Iris pigment epithelial cell (primary cell): Measurements from ENCODE around the gene ADAP1.

Experiments used
- DNase-seq: peaks from one replicate; pipeline ENCODE4 v3.0.0-alpha.2; 2011; ENCODE audit warnings: low read depth

ADAP1 gene

DNA sequence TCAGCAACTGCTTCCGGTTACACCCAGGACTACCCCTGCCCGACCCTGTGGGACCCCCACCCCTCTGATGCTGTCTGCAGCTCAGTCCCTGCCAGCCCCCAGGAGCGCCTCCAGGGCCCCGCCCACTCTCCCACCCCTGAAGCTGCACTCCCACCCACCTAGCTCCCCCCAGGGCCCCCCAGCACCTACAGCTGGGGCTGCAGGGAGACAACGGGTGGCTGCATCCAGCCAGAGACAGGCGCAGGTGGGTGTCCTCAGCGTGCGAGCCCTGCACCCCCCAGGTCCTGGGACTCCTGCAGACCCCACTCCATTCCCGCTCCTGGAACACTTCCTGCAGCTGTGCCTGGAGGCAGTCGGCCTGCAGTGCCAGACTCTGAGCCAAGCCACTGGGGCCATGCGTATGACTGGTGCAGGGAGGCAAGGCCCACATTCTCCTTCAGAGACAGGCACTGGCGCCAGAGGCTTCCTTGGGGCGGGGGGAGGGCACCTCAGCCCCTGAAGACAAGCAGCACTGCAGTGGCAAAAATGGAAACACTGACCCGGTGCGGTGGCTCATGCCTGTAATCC, 34.6 kb upstream of the ADAP1 start:
- DNase-seq = no peak

DNA sequence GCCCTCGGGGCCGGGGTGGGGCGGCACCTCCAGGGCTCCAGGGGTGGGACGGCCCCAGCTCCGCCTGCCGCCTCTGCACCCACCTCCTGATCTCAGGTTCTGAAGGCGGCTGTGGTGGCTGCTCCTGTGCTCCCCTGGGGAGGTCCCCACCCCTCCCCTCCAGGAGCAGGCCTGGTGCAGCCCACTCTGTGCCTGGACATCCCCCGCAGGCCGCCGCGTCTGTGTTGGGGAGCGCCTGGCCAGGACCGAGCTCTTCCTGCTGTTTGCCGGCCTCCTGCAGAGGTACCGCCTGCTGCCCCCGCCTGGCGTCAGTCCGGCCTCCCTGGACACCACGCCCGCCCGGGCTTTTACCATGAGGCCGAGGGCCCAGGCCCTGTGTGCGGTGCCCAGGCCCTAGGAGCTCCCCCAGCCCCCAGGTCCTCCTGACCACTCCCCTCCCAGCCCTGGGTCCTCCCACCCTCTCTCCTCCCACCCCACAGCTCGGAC, 34.0 kb upstream of the ADAP1 start:
- peak; percentile 36 for DNase-seq

DNA sequence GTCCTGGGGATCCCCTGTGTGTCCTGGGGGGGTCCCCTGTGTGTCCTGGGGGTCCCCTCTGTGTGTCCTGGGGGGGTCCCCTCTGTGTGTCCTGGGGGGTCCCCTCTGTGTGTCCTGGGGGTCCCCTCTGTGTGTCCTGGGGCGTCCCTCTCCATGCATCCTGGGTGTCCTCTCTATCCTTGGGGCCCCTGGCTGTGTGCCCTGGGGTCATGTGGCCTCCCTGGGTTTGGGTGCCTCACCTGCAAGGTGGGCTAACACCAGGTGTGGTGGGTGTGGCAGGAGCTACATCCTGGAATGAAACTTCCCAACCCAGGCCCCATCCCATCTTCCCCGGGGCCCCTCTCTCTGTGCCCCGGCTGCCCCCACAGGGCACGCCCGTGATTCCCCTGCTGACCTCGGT, 33.4 kb upstream of the ADAP1 start:
- no peak for DNase-seq

DNA sequence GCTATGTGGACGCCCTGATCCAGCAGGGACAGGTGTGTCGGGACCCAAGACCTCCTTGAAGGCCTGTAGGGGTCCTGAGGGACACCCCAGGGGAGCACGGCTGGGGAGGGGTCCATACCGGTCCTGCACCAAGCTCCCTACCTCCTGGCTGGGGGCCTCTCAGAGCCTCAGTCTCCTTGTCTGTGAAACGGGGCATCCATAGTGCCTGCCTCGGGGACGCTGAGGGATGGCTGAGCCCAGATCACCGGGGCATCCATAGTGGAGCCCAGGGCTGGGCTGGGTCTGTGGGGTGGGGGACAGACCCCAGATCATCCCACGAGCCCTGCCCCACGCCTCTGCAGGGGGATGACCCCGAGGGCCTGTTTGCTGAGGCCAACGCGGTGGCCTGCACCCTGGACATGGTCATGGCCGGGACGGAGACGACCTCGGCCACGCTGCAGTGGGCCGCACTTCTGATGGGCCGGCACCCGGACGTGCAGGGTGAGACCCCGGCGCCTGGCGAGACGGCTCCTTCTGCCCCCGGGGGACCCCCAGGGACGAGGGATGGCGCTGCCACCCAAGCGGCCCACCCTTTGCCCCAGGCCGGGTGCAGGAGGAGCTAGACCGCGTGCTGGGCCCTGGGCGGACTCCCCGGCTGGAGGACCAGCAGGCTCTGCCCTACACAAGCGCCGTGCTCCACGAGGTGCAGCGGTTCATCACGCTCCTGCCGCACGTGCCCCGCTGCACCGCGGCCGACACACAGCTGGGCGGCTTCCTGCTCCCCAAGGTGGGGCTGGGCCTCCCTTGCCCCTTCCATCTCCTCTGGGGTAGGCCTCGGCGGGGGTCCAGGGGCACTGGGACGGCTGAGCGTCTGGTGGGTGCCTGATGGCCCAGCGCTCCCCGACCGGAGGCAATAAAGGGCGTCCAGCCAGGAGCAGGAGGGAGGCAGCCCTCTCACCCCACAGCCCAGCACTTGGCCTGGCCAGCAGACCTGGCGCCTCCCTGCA, 32.6 kb upstream of the ADAP1 start:
- DNase-seq = no peak

DNA sequence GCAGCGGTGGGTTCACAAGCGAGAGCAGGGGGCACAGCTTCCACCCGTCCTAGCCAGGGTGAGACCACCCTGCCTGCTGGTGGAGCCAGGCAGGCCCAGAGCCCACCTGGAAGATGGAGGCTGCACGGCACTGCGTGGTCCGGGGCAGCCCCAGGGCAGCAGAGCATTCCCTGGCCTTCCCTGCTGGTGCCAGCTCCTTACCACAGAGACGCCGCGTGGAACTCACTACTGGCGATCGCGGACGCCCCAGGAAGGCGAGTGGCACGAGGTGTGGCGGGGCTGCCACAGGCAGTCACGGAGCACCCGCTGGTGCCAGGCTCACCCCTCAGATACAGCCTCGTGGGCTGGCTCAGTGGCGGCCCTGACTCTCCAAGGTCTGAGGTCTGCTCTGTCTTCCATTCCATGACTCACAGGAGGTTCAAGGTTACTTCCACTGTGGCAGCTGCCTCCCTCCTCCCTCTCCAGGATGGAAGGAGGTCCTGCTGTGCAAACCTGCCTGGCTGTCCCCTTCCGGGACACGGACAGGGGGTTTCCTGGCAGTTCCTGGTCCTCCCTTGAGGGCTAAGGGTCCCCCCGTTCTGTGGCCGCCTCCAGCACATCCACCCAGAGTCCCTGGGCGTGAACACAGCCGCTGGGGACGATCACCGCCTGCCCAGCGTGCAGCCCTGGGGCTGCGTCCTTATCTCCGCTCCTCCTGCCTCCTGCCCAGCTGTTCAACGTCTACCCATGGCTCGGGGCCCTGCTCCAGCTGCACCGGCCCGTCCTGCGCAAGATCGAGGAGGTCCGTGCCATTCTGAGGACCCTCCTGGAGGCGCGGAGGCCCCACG, 31.6 kb upstream of the ADAP1 start:
- DNase-seq = peak; percentile 42

DNA sequence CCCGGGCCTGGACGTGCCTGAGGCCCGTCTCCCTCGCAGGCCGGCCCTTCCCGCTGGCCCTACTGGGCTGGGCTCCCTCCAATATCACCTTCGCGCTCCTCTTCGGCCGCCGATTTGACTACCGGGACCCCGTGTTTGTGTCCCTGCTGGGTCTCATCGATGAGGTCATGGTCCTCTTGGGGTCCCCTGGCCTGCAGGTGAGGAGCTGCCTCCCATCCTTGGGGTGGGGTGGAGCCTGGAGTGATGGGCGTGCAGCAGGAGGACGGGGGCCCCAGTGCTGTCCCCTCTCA, 30.6 kb upstream of the ADAP1 start:
- no peak for DNase-seq

DNA sequence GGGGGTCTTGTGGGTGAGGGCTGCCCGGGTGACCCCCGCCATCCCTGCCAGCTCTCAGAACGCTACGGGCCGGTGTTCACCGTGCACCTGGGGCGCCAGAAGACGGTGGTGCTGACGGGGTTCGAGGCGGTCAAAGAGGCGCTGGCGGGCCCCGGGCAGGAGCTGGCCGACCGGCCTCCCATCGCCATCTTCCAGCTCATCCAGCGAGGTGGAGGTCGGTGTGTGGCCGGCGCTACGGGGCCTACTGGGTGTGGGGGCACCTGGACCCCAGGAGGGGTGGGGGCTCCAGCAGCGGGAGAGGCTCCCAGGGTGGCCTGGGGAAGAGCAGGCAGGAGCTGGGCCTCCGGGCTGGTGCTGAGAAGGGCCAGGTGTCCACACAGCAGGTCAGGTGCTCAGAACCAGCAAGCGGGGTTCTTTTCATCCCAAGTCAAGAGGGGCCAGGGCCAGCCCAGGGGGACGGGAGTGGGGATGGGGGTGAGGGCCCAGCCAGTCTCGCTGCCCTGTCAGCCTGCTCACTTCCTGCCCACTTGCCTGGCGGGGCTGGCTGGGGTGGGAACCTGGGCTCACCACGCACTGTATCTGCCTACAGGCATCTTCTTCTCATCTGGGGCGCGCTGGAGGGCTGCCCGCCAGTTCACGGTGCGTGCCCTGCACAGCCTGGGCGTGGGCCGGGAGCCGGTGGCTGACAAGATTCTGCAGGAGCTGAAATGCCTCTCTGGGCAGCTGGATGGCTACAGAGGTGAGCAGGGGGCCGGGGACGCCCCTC, 30.1 kb upstream of the ADAP1 start:
- DNase-seq = no peak

DNA sequence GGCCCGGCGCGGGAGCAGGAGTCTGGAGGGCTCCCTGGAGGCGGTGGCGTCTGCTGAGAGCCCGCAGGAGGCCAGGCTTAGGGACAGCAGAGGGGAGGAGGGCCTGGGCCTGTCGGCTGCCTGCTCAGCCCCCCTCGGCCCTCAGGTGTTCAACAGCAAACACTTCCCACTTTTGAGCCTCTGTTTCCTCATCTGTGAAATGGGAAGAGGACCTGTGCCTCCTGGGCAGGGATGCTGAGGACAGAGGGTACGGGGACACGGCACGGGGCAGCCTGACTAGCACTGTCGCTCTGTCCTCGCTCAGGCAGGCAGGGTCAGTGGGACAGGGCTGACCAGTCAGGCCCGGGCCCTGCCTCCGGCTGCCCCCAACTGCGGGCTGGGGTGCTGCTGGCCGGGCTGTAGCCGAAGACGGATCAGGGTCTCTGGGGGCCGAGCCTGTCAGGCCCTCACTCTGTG, 29.2 kb upstream of the ADAP1 start:
- DNase-seq = no peak

DNA sequence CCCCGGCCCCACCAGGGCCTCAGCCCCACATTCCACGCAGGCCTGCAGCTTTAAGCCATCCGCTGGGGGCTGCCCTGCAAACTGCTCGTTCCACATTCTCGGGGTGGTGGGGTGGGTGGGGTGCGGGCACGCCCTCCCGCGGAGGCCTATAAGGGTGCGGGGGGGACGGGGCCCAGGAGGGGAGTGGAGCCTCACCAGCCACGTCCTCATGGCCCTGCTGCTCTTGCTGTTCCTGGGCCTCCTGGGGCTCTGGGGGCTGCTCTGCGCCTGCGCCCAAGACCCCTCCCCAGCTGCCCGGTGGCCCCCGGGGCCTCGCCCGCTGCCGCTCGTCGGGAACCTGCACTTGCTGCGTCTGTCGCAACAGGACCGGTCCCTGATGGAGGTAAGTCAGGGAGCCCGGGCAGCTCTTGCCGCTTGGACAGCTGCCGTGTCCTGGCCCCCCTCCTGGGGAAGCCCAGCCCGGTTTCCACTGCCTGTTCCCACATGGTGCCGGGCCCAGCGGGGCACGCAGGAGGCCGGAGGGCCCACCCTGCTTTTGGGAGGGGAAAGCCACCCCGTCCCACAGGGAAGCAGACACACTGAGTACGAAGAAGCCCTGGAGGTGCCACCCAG, 28.6 kb upstream of the ADAP1 start, which contains the start of gene CYP2W1:
Gene CYP2W1, plus strand, starts transcription at position 178 of the 612 bp plus-strand sequence. Its CDS starts 31 bp downstream, at position 209.
- DNase-seq = no peak

DNA sequence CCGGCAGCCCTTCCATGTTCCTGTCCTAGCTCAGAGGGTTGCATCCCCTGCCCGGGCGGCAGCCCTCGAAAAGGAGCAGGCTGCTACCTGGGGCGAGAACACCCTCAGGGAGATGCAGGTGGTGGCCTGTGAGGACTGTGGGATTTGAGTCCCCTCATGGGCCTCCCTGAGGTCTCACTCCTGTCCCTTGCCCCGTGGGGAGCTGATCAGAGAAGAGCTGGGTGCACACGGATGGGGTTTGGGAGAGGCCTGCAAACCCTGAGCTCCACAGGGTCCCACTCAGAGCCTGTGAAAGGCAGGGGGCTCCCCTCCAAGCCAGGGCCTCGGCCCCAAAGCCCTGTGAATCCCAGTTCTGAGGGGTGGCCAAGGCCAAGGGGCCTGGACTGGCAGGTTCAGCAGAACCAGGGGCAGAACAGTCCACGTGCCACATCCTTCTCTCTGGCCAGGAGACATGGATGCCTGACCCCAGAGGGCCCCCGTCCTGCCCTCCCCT, 28.1 kb upstream of the ADAP1 start:
- DNase-seq = no peak

DNA sequence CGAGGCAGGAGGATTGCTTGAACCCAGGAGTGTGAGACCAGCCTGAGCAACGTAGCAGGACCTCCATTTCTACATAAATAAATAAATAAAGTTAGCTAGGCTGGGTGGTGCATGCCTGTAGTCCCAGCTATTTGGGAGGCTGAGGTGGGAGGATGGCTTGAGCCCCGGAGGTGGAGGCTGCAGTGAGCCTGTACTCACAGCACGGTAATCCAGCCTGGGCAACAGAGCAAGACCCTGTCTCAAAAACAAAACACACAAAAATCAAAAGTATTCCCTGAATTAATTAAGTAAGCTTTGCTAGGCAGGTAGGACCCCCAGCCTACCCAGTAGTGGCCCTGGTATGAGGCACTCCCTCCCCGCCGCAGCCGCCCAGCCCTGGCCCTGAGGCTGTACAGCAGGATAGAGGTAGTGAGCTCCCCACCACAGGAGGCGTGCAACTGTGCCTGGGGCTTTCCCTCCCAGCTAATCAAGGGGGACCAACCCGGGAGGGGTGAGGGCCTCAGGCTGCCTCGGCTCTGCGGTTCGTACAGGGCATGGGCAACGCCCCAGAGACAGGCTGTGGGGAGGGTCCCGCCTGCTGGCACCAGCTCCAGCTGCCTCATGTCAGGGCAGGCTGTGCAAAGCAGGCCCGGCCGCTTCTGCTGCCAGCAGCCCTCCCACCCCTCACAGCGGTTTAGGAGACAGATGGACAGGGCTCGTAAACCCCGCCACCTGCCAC, 27.5 kb upstream of the ADAP1 start:
- no peak for DNase-seq

DNA sequence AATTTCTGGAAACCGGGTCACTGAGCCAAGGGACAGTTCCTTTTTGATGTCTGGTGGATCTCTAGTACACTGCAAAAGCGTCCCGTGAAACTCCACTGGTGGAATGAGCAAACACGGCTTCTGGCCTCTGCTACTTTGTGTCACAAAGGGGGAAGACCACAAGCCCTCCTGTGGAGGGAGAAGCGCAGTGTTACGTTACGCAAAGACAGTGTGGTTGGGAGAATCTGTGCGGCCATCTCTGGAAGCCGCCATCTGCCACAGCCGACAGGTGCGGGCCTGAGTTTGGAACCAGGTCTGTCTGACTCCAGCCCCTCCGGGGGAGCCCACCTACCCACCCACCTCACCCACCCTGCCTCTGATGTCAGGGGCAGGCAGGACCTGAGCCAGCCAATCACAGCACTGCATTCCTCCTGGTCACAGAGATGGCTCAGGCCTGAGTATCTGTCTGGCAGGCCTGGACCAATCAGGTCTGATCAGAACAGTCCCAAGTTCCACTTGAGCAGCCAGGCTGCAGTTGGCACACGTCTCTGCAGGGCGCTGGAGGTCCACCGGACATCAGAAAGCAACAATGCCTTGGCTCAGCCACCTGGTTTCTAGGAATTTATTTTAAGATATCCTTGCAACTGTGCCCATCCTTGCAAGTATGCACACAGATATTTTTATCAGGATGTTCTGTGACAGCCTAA, 25.5 kb upstream of the ADAP1 start:
- DNase-seq = peak; percentile 13

DNA sequence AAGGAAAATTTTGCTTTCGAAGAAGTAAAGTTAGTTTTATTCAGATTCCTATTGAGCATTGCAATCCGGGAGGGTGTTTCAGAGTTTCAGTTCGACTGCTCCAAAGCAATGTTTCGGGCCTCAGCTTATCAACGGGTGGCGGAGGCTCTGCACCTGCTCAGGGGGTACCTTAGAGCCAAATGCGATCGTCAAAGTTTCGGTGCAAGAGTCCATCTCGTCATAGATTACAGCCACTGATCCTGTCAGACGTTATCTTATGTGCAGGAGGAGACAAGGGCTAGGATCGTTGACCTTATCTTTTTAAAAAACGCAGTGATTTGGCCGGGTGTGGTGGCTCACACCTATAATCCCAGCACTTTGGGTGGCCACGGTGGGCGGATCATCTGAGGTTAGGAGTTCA, 24.7 kb upstream of the ADAP1 start:
- no peak for DNase-seq

DNA sequence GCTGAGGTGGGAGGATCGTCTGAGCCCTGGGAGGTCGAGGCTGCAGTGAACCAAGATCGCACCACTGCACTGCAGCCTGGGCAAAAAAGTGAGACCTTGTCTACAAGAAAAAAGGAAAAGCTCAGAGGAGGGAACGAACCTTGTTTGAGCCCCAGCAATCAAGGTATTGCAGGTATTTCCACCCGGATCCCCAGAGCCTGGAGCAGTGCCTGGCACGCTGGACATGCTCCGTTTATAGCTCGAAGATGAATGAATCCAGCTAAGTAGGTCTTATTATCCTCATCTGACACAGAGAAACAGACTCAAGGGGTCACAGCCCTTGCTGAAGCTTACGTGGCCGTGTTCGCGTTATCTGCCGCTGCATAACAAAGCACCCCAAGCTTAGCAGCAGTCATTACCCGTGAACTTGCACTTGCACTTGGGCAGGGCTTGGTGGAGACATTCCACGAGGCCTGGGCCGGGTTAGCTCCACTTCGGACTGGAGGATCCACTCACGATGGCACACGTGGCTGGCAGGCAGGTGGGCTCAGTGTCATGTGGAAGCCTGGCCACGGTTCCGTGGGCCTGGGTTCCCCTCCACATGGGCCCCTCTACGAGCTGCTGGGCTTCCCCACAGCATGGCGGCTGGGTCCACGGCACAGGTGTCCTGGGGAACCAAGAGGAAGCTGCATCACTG, 24.1 kb upstream of the ADAP1 start:
- DNase-seq = no peak

DNA sequence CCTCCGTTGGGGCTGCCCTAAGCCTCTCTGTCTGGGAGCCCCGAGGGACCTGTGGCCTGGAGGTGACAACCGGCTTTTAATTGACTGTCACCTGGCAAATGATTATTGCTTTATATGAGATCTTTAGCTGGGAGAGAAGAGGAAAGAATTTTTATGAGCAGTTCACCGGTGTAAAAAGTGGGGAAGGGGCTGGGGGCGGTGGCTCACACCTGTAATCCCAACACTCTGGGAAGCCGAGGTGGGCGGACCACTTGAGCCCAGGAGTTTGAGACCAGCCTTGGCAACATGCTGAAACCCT, 23.5 kb upstream of the ADAP1 start:
- DNase-seq = no peak

DNA sequence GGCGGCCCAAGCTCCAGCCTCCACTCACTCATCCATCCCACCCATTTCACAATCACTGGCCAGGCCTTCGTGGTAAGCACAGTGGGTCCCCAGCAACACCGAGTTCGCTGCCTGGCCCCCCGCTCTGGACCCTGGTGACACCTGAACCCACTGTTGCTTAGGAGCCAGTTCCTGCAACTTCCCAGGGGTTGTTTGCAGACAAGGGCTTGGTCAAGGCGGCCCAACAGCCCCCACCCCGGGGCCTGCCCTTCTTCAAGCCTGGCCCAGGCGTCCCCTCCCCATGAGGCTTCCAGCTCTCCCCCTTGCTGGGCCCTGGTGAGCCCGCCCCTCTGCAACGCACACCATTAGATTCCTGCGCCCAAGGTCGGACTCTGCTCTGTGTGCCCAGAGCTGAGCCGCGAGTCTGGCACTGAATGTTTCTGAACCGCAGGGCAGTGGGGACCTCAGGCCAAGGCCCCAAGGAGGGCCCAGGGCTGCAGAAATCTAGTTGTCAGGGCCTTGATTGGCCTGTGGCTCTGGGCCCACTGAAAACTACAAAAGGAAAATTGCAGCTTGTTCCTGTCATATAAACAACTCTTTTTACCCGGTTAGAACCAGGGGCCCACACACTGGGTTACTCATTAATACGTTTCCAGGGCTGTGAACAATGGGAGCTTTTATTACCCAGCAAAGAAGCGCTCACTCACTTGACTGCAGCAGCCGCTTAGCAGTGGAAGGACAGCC, 23.0 kb upstream of the ADAP1 start:
- no peak for DNase-seq

DNA sequence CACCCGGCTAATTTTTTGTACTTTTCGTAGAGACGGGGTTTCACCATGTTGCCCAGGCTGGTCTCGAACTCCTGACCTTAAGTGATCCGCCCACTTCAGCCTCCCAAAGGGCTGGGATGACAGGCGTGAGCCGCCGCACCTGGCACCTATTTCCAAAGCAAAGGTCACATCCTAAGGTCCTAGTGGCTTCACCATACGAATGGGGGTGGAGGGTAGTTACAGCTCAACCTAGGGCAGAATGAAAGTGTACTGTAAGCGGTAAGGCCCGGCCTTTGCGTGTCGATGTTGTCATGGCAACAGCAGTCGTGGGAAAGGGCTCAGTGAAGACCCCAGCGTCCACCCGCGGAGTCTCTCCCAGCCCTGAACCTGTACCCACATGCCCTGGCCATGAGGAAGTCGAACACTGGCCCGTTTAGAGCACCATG, 22.4 kb upstream of the ADAP1 start:
- no peak for DNase-seq

DNA sequence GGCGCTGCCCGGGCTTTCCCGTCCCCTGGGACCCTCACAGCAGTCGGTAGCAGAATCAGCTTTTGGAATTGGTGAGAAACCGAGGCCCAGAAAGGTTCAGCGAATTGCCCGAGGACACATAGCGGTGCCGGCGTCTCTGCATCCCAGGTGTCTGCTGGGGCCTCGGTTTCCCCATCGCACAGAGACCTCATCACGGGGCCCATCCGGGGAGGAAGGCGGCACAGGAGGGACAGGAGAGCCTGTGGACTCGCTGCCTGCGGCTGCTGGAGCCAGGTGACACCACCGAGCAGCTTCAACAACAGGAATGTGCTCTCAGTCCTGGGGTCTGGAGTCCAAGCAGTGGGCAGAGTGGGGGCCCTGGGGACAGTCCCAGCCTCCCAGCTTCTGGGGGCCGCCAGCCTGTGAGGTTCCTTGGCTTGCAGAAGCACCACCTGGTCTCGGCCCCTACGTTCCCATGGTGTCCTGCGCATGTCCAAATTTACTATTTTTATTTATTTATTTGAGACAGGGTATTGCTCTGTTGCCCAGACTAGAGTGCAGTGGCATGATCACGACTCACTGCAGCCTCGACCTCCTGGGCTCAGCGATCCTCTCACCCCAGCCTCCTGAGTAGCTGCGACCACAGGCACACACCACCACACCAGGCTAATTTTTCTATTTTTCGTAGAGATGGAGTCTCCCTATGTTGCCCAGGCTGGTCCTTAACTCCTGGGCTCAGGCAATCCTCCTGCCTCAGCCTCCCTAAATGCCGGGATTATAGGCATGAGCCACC, 21.4 kb upstream of the ADAP1 start:
- DNase-seq = no peak
